ENCODE measurements around the gene RAB11B.
"Not testable (repeated sequence)": the region's sequence is repeated elsewhere in the genome, so short reads cannot be mapped to it uniquely, and the experiment has no call there.

The RAB11B gene

GRCh38 chr19:8425331-8425730, 35.2 kb downstream of the RAB11B start:
- DNase-seq (ENCODE audit: low read depth in 2 of 3, low spot score in 1 of 3) = not testable (repeated sequence)

- no peak for DNase-seq (ENCODE audit: low read depth in 2 of 3, low spot score in 1 of 3)
Measured at GRCh38 chr19:8426283-8426682, 36.1 kb downstream of the RAB11B start.

DNA sequence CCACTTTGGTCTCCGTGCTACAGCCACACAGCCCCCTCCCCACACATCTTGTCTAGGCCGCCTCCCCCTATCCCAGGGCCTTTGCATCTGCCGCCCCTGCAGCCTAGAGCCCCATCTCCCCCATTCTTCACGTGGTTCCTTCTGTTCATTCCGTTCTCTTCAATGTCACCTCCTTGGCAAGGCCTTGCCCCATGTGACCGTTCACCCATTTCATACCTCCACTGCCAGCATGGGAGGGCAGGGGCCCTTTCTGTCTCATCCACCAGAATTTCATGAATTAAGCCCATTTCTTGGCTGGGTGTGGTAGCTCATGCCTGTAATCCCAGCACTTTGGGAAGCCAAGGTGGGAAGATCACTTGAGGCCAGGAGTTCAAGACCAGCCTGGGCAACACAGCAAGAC, 38.9 kb downstream of the RAB11B start:
- no peak for DNase-seq (ENCODE audit: low read depth in 2 of 3, low spot score in 1 of 3)

- no peak for DNase-seq (ENCODE audit: low read depth in 2 of 3, low spot score in 1 of 3)
Measured at GRCh38 chr19:8429826-8430225, 39.7 kb downstream of the RAB11B start.

DNA sequence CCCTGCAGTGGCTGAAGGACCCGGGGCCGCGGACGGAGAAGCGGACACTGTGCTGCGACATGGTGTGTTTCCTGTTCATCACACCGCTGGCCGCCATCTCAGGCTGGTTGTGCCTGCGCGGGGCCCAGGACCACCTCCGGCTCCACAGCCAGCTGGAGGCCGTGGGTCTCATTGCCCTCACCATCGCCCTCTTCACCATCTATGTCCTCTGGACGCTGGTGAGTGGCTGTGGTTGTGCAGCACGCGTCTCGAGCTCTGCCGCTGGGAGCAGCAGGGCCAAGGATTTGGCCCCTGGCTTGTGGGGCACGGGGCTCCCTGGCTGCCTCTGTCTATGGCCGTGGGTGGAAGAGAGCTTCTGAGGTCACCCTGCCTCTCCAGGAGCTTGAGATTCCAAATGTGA, 40.5 kb downstream of the RAB11B start:
- DNase-seq (ENCODE audit: low read depth in 2 of 3, low spot score in 1 of 3) = no peak

DNA sequence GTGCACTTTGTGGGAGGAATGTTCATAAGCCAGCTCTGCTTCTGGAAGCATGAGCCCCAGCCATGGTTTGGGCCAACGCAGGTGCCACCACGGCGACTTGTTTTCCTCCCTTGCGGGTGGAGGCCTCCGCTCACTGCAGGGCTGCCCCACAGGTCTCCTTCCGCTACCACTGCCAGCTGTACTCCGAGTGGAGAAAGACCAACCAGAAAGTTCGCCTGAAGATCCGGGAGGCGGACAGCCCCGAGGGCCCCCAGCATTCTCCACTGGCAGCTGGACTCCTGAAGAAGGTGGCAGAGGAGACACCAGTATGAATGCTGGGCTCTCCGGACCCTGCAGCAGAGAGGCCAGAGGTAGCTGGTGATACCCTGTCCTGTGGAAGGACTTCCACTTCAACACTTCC, 48.1 kb downstream of the RAB11B start:
- no peak for DNase-seq (ENCODE audit: low read depth in 2 of 3, low spot score in 1 of 3)

- no peak for DNase-seq (ENCODE audit: low read depth in 2 of 3, low spot score in 1 of 3)
Measured at GRCh38 chr19:8441725-8442544, 51.8 kb downstream of the RAB11B start.

DNA sequence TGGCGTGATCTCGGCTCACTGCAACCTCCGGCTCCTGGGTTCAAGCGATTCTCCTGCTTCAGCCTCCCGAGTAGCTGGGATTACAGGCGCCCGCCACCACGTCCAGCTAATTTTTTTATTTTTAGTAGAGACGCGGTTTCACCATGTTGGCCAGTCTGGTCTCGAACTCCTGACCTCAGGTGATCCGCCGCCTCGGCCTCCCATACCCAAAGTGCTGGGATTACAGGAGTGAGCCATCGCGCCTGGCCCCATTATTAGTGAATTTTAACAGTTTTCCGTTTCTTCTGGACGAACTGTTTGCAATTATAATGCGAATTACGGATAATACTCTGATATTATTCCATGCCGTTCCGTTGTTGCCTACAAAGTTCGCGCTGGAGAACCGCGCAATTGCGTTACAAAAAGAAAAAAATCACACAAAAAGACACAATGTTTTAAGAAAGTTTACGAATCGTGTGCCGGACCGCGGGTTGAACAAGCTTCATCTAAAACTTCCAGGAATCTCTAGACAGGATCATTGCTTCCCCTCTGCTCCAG, 54.0 kb downstream of the RAB11B start:
- not testable (repeated sequence) for DNase-seq (ENCODE audit: low read depth in 2 of 3, low spot score in 1 of 3)

GRCh38 chr19:8444677-8445487, 54.7 kb downstream of the RAB11B start, which contains the start of gene HNRNPM:
Gene HNRNPM (plus strand): TSS chr19:8444975. CDS start chr19:8444999, 24 bp downstream.
- peak; percentile 99 to 100 (median 100) for DNase-seq (ENCODE audit: low read depth in 2 of 3, low spot score in 1 of 3)

DNA sequence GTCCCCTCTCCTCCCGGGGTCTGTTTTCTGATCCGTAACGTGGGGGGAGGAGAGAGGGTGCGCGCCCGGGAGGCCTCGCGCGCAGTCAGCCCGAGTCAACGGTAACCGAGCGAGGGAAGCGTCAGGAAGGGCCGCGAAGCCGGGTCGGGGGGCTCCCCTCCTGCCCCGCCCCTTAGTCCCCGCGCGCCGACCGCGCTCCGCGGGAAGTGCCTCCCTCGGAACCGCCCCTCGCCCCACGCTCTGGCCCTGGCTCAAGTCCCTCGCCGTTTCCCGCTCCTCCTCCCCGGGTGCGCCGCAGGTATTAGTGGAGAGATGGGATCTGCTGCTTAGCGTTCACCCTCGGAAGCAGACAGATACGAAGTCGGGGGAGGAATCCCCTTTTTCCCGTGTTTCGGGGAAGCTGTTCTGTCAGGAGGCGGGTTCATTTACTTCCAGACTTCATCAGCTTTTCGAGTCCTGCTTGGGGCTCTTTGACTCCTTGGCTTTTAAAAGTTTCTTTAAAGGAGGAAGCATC, 55.4 kb downstream of the RAB11B start:
- peak in 1 of 3 donors; percentile 37 for DNase-seq (ENCODE audit: low read depth in 2 of 3, low spot score in 1 of 3)

- no peak for DNase-seq (ENCODE audit: low read depth in 2 of 3, low spot score in 1 of 3)
Measured at GRCh38 chr19:8446061-8446709, 56.0 kb downstream of the RAB11B start.

GRCh38 chr19:8449830-8450229, 59.7 kb downstream of the RAB11B start:
- DNase-seq (ENCODE audit: low read depth in 2 of 3, low spot score in 1 of 3) = no peak

DNA sequence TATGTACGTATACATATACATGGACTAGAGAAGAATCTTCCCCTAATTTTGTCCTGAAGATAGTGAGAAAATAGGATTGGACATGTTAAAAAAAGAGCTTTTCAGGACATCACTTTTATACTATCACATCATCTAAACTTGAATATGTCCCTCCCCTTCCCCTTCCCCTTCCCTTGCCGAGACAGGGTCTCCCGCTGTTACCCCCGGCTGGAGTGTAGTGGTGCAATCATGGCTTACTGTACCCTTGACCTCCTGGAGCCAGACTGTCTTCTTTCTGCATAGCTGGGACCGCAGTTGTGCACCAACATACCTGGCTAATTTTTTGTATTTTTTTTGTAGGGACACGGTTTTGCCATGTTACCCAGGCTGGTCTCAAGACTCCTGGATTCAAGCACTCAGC, 61.2 kb downstream of the RAB11B start:
- no peak for DNase-seq (ENCODE audit: low read depth in 2 of 3, low spot score in 1 of 3)

DNA sequence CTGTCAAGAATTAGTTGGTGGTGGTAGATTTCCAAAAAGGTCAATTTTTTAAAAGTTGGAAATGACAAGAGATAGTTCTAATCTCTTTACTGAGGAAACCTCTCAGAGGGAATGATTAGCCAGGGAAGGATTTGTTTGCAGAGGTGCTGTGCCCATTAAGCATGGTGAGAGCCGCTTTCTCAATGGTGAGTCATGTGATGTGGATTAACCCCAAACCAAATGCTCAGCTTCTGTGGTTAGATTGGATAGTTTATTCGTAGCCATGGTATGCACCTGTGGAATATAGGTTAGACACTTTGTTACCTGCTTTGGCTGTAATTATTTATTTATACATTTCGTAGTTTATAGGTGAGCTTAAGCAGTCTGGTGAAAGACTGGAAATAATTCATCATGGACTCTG, 61.7 kb downstream of the RAB11B start:
- DNase-seq (ENCODE audit: low read depth in 2 of 3, low spot score in 1 of 3) = no peak

DNA sequence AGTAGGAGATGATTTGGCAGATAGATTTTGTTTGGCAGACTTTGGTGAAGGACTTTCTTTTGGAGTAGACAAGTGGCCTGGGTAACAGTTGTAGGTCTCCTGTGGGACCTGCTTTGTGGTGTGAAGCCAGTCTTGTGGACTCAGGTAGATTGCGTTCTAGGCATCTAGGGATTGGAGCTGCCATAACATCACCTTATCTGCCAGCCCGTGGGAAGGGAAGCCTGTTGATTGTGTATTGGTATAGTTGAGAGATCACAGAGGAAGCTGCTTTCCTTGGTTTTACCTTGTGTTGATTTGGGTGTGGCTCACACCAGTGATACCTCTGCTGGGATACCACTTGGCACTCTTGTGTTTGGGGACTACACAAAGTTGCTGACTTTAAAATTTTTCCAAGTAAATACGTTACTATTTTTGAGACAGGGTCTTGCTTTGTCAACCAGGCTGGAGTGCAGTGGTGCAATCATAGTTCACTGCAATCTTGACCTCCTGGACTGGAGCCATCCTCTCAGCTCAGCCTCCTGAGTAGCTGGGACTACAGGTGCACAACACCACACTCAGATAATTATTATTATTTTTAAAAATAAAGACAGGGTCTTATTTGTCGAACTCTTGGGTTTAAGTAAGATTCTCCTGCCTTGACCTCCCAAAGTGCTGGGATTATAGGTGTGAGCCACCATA, 62.4 kb downstream of the RAB11B start:
- DNase-seq (ENCODE audit: low read depth in 2 of 3, low spot score in 1 of 3) = no peak

GRCh38 chr19:8453616-8454015, 63.5 kb downstream of the RAB11B start:
- DNase-seq (ENCODE audit: low read depth in 2 of 3, low spot score in 1 of 3) = no peak
